Coronary artery (tissue), 2 donors: ENCODE data around the gene SPON1.

ENCODE experiments used
- DNase-seq: peaks from one replicate; pipeline ENCODE4 v3.0.0-alpha.2; 2017; ENCODE audit warnings: low spot score
- H3K27ac ChIP-seq, 2 donors: fragments of 200-600 bp; sonication (generic); one replicate each; pipeline ENCODE4 v1.5.1; 2016 to 2019
- H3K4me3 ChIP-seq: fragments of 200-600 bp; sonication (generic); 2 replicates; pipeline ENCODE4 v1.5.1; 2016; ENCODE audit warnings: mild to moderate bottlenecking, moderate library complexity
- CTCF ChIP-seq: fragments of 200-600 bp; sonication (generic); IDR thresholded peaks from one replicate; pipeline ENCODE4 v1.5.1; 2019; ENCODE audit warnings: antibody characterized with exemption

The SPON1 gene

GRCh38 chr11:14288189-14288935 is 325.8 kb downstream of the SPON1 start:
- Histone ChIP-seq H3K4me3 (no peak overlapping the region), H3K27ac (peak overlapping the region in 1 of 2 donors; percentile 22)
- no peak for TF ChIP-seq CTCF
- no peak for DNase-seq

- Histone ChIP-seq H3K27ac (no peak overlapping the region), H3K4me3 (no peak overlapping the region)
- no peak for DNase-seq
- no peak for TF ChIP-seq CTCF
These were observed 327.9 kb downstream of the SPON1 start for GRCh38 chr11:14290422-14290821.

GRCh38 chr11:14299921-14300320 is 337.4 kb downstream of the SPON1 start:
- no peak for TF ChIP-seq CTCF

GRCh38 chr11:14300661-14301304 is 338.3 kb downstream of the SPON1 start:
- H3K4me3 ChIP-seq, result no peak overlapping the region
- DNase-seq, result peak; percentile 75
- peak; percentile 83 for TF ChIP-seq CTCF
- H3K27ac ChIP-seq, result no peak overlapping the region

More at GRCh38 chr11:14299921-14300320, 337.4 kb downstream of the SPON1 start:
- Histone ChIP-seq H3K27ac (no peak overlapping the region), H3K4me3 (no peak overlapping the region)
- no peak for DNase-seq

- Histone ChIP-seq H3K27ac (no peak overlapping the region), H3K4me3 (no peak overlapping the region)
- no peak for TF ChIP-seq CTCF
- no peak for DNase-seq
These were observed 342.1 kb downstream of the SPON1 start for GRCh38 chr11:14304601-14305000.

- Histone ChIP-seq H3K27ac (no peak overlapping the region), H3K4me3 (no peak overlapping the region)
- no peak for TF ChIP-seq CTCF
These were observed 343.1 kb downstream of the SPON1 start for GRCh38 chr11:14305649-14306048.

GRCh38 chr11:14306481-14306880 is 344.0 kb downstream of the SPON1 start:
- no peak overlapping the region for H3K4me3 ChIP-seq
- H3K27ac ChIP-seq, result no peak overlapping the region
- no peak for DNase-seq
- TF ChIP-seq CTCF, result no peak

More at GRCh38 chr11:14305649-14306048, 343.1 kb downstream of the SPON1 start:
- DNase-seq, result no peak
